IMR-90 (cell line): ENCODE results near the gene CDH22. TPM values are rescaled to one million over a fixed set of nuclear protein-coding genes. Genes with fewer than 3 reads are reported as not detected.

Experiments
- ATAC-seq: fragments of 200-7000 bp; cut with Tn5 transposase; 2 replicates; pipeline ENCODE4 v1.9.1; 2020; ENCODE audit warnings: low read depth, mild to moderate bottlenecking, moderate library complexity
- BruUV-seq: library from RNA; stranded (reverse); fragments of 400-500 nt; replicated peaks from 2 replicates; lab custom pipeline; 2021; lab: Mats Ljungman, UMichigan
- CTCF ChIA-PET: fragments of 300-600 bp; formaldehyde crosslinking; extraction: SDS; loops from one replicate; lab custom pipeline; 2021; ENCODE audit warnings: antibody characterized with exemption; lab: Yijun Ruan, JAX
- POLR2A ChIA-PET: fragments of 300-600 bp; sonication (Branson Sonifier 250); formaldehyde crosslinking; loops from one replicate; lab custom pipeline; 2022; ENCODE audit warnings: antibody characterized with exemption; ENCODE audit not compliant: unreplicated experiment; lab: Charles Lee
- DNase-seq: peaks from one replicate; pipeline ENCODE4 v3.0.0; 2013
- H2AFZ ChIP-seq: replicated peaks from 2 replicates; pipeline ENCODE3; 2013; ENCODE audit warnings: low read length, mild to moderate bottlenecking; ENCODE audit not compliant: poor library complexity
- H2AK5ac ChIP-seq: 2 replicates; pipeline ENCODE4 v1.6.1; 2013; ENCODE audit warnings: low read depth, low read length, inconsistent platforms
- H2AK9ac ChIP-seq: replicated peaks from 2 replicates; pipeline ENCODE3; 2013; ENCODE audit warnings: mild to moderate bottlenecking, low read depth, low read length, moderate library complexity; ENCODE audit not compliant: poor library complexity
- H2BK120ac ChIP-seq: 2 replicates; pipeline ENCODE4 v1.6.1; 2013; ENCODE audit warnings: low read depth, low read length, inconsistent platforms
- H2BK15ac ChIP-seq: 3 replicates; pipeline ENCODE4 v1.6.1; 2013; ENCODE audit warnings: low read depth, low read length, inconsistent platforms
- H2BK20ac ChIP-seq: 2 replicates; pipeline ENCODE4 v1.6.1; 2013; ENCODE audit warnings: low read depth, mild to moderate bottlenecking, inconsistent platforms, low read length, moderate library complexity
- H2BK5ac ChIP-seq: 2 replicates; pipeline ENCODE4 v1.6.1; 2013; ENCODE audit warnings: mild to moderate bottlenecking, low read depth, low read length, inconsistent platforms; ENCODE audit not compliant: poor library complexity, severe bottlenecking
- H3K14ac ChIP-seq: replicated peaks from 2 replicates; pipeline ENCODE4 v1.6.1; 2013; ENCODE audit warnings: low read depth, low read length, inconsistent platforms
- H3K18ac ChIP-seq: 2 replicates; pipeline ENCODE4 v1.6.1; 2013; ENCODE audit warnings: low read depth, low read length, control low read depth
- H3K23ac ChIP-seq: 2 replicates; pipeline ENCODE4 v1.6.1; 2013; ENCODE audit warnings: low read depth, low read length, inconsistent platforms
- H3K27ac ChIP-seq: 2 replicates; pipeline ENCODE4 v1.5.1; 2013; ENCODE audit warnings: mild to moderate bottlenecking, control low read depth, low read length; ENCODE audit not compliant: insufficient read depth
- H3K27me3 ChIP-seq: 2 replicates; pipeline ENCODE4 v1.6.1; 2013; ENCODE audit warnings: low read length; ENCODE audit not compliant: control insufficient read depth, insufficient read depth
- H3K36me3 ChIP-seq: 2 replicates; pipeline ENCODE4 v1.6.1; 2013; ENCODE audit warnings: low read length, mixed read lengths; ENCODE audit not compliant: control insufficient read depth, insufficient read depth
- H3K4ac ChIP-seq: 2 replicates; pipeline ENCODE4 v1.6.1; 2013; ENCODE audit warnings: low read depth, low read length, inconsistent platforms
- H3K4me1 ChIP-seq: 2 replicates; pipeline ENCODE4 v1.6.1; 2013; ENCODE audit warnings: low read length, mixed read lengths; ENCODE audit not compliant: control insufficient read depth, insufficient read depth
- H3K4me2 ChIP-seq: 2 replicates; pipeline ENCODE4 v1.6.1; 2013; ENCODE audit warnings: low read depth, mild to moderate bottlenecking, control low read depth, low read length, moderate library complexity
- H3K4me3 ChIP-seq: 2 replicates; pipeline ENCODE4 v1.5.1; 2013; ENCODE audit warnings: low read depth, mild to moderate bottlenecking, control low read depth, low read length, moderate library complexity; ENCODE audit not compliant: insufficient read depth
- H3K56ac ChIP-seq: 2 replicates; pipeline ENCODE4 v1.6.1; 2013; ENCODE audit warnings: low read length, inconsistent platforms; ENCODE audit not compliant: insufficient read depth; ENCODE audit errors: extremely low read depth
- H3K79me1 ChIP-seq, 2 experiments: 2 replicates each; pipeline ENCODE4 v1.6.1; 2013; ENCODE audit warnings: low read length in 2 of 2, inconsistent platforms in 1 of 2, low read depth in 1 of 2
- H3K9ac ChIP-seq: 2 replicates; pipeline ENCODE4 v1.6.1; 2013; ENCODE audit warnings: low read depth, low read length, control low read depth
- H3K9me1 ChIP-seq: 2 replicates; pipeline ENCODE4 v1.6.1; 2013; ENCODE audit warnings: low read length, inconsistent platforms; ENCODE audit not compliant: insufficient read depth
- H3K9me3 ChIP-seq: 2 replicates; pipeline ENCODE4 v1.6.1; 2013; ENCODE audit warnings: low read length; ENCODE audit not compliant: control insufficient read depth, insufficient read depth
- H4K20me1 ChIP-seq: 2 replicates; pipeline ENCODE4 v1.6.1; 2013; ENCODE audit warnings: low read length, inconsistent platforms; ENCODE audit not compliant: insufficient read depth
- H4K5ac ChIP-seq: 2 replicates; pipeline ENCODE4 v1.6.1; 2013; ENCODE audit warnings: mild to moderate bottlenecking, low read depth, low read length, control low read depth
- H4K8ac ChIP-seq, 2 experiments: 2 replicates each; pipeline ENCODE4 v1.6.1; 2013; ENCODE audit warnings: low read depth in 2 of 2, low read length in 2 of 2, control low read depth in 1 of 2, inconsistent platforms in 1 of 2
- H4K91ac ChIP-seq: 2 replicates; pipeline ENCODE4 v1.6.1; 2013; ENCODE audit warnings: low read depth, low read length, inconsistent platforms; ENCODE audit not compliant: insufficient read depth
- BHLHE40 ChIP-seq: fragments of 150-350 bp; IDR thresholded peaks from 2 replicates; pipeline ENCODE4 v1.6.1; 2016; ENCODE audit warnings: mild to moderate bottlenecking, low read depth, low read length
- CEBPB ChIP-seq: IDR thresholded peaks from 2 replicates; pipeline ENCODE4 v1.6.1; 2012; ENCODE audit warnings: low read depth, low read length, improper control_type of control experiment
- FOS ChIP-seq: fragments of 150-350 bp; IDR thresholded peaks from 2 replicates; pipeline ENCODE4 v1.6.1; 2016; ENCODE audit warnings: low read depth, low read length
- MAZ ChIP-seq: IDR thresholded peaks from 2 replicates; pipeline ENCODE4 v1.6.1; 2012; ENCODE audit warnings: low read depth, mild to moderate bottlenecking, low read length, improper control_type of control experiment, moderate library complexity, borderline replicate concordance
- POLR2A ChIP-seq: IDR thresholded peaks from 2 replicates; pipeline ENCODE4 v1.6.1; 2012; ENCODE audit warnings: mild to moderate bottlenecking, low read depth, low read length
- SMC3 ChIP-seq: fragments of 150-350 bp; IDR thresholded peaks from 2 replicates; pipeline ENCODE4 v1.6.1; 2016; ENCODE audit warnings: low read depth, mild to moderate bottlenecking, antibody characterized with exemption, low read length, moderate library complexity
- WGBS, 2 experiments: methylation state at CpG; one replicate each; pipeline versions ENCODE4 v1.1.5 to v1.1.7; 2013; ENCODE audit warnings: missing lambda C conversion rate in 2 of 2; ENCODE audit not compliant: insufficient read length in 1 of 2; ENCODE audit errors: extremely low coverage in 2 of 2; 5-methylcytosine and 5-hydroxymethylcytosine counted together
- dilution Hi-C: fragments of 300-500 bp; cut with HindIII; formaldehyde crosslinking; loops from one replicate; pipeline ENCODE4 v1.14.3; 2018; ENCODE audit warnings: low sequenced_read_pairs; ENCODE audit not compliant: unreplicated experiment
- in situ Hi-C: fragments of 300-500 bp; cut with MboI; formaldehyde crosslinking; loops from 3 replicates; pipeline ENCODE4 v1.14.3; 2019; ENCODE audit warnings: low sequenced_read_pairs, inconsistent platforms, mixed read lengths
- intact Hi-C: fragments of 100-400 bp; cut with micrococcal nuclease; formaldehyde crosslinking; loops from 2 replicates; pipeline ENCODE4 v1.10.0; 2022
- polyA plus RNA-seq, 3 experiments: library from polyadenylated mRNA; depleted of rRNA; stranded (reverse); fragments of >200 nt; gene quantifications; 2 replicates each; pipeline ENCODE4 v1.2.3, GENCODE V29; 2012; ENCODE audit warnings: low replicate concordance in 1 of 3
- total RNA-seq: library from RNA; depleted of rRNA; stranded (reverse); fragments of >200 nt; gene quantifications from 2 replicates; pipeline ENCODE4 v1.2.3, GENCODE V29; 2012

Gene CDH22
- total and polyA plus RNA-seq, 2 of the 4 experiments (the other 2 are of a cell fraction): not detected

GRCh38 chr20:46243707-46244628 lies 64.3 kb downstream of the CDH22 start:
- ATAC-seq: no peak
- DNase-seq: peak; percentile 4

More at GRCh38 chr20:46243707-46244628, 64.3 kb downstream of the CDH22 start:
- Histone ChIP-seq H3K36me3 (no peaks in the 10 kb centered on the region), H4K20me1 (no peaks in the 10 kb centered on the region), H3K14ac (no peak overlapping the region), H3K9me1 (no peaks in the 10 kb centered on the region), H4K8ac (no peak overlapping the region), H3K4me1 (no peaks in the 10 kb centered on the region), H3K18ac (no peak overlapping the region), H3K9me3 (no peaks in the 10 kb centered on the region), H2AK9ac (no peak overlapping the region), H3K56ac (no peak overlapping the region), H2BK20ac (no peak overlapping the region), H3K27ac (no peak overlapping the region), H2BK15ac (no peak overlapping the region), H2BK5ac (no peak overlapping the region), H3K23ac (no peak overlapping the region), H3K79me1 (no peaks in the 10 kb centered on the region), H3K27me3 (peaks cover 28% of the 10 kb centered on the region), H4K91ac (no peak overlapping the region), H3K9ac (no peak overlapping the region), H3K4me3 (no peak overlapping the region), H2AFZ (no peak overlapping the region), H2AK5ac (no peak overlapping the region), H3K4me2 (no peak overlapping the region), H4K5ac (no peak overlapping the region), H3K4ac (no peak overlapping the region), H2BK120ac (no peak overlapping the region)
- in situ Hi-C loops (no loop called here), intact Hi-C loops (no loop called here), dilution Hi-C loops (no loop called here)
- ChIA-PET POLR2A (no interaction called here), CTCF (no interaction called here)
- no peak for TF ChIP-seq POLR2A
- no peak for TF ChIP-seq BHLHE40
- no peak for TF ChIP-seq MAZ
- no peak for TF ChIP-seq SMC3
- TF ChIP-seq FOS: no peak
- TF ChIP-seq CEBPB: no peak
- BruUV-seq: no TSS peak
- 0% methylated on average over 1 of the region's 9 CpGs; no CpG with 5 or more reads in 1 of the 2 experiments for WGBS, 2 experiments
